DMS153 (cell line): Measurements from ENCODE around the gene AZI2.

Source experiments
- DNase-seq: peaks from one replicate; lab custom pipeline; 2025; lab: John Stamatoyannopoulos, UW

AZI2 gene

DNA sequence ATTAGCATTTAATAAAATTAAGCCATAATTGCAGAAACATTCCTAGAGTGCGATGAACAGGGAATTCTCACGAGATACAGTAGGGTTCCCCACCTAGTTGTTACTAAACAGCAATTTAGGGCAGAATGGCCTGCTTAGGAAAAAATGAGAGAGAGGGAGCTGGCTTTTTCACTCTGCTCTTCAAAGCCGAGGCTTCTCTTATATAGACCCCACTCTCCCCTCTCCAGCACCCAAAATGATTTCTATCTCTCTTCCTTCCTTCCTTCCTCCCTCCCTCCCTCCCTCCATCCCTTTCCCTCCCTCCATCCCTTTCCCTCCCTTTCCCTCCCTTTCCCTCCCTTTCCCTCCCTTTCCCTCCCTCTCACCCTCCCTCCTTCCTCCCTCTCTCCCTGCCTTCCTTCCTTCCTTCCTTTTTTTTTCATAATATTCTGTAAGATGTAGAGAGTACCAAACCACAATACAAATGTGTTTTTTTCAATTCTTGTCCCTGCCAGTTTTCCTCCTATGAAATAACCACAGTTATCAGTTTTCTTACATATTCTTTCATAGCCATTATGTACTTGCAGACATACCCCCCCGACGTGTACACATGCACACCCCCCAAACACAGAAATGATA, 48.2 kb downstream of the AZI2 start:
- no peak for DNase-seq

DNA sequence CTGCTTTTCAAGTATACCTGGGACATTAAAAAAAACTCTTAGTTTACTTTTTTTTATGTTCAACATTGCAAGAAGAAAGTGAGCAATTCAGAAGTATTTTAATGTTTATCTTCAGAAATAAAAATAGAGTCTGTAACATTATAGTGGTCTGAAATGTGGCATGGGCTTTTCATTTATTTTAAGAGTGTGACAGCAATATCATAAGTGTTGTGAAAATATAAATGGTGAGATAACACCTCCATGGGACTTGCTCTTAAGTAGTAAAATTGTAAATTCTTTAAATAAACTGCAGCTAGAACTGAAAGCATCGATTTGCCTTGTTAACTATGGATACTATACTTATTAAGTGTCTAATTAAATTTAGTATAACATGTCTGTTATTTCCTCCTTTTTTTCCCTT, 48.9 kb downstream of the AZI2 start:
- DNase-seq: no peak

- DNase-seq: no peak
These were observed 52.6 kb downstream of the AZI2 start for GRCh38 chr3:28295898-28296490.

GRCh38 chr3:28294667-28295413, 53.8 kb downstream of the AZI2 start:
- no peak for DNase-seq

- DNase-seq: no peak
These were observed 56.0 kb downstream of the AZI2 start for GRCh38 chr3:28292622-28293021.

GRCh38 chr3:28291577-28291976, 57.0 kb downstream of the AZI2 start:
- DNase-seq: no peak

DNA sequence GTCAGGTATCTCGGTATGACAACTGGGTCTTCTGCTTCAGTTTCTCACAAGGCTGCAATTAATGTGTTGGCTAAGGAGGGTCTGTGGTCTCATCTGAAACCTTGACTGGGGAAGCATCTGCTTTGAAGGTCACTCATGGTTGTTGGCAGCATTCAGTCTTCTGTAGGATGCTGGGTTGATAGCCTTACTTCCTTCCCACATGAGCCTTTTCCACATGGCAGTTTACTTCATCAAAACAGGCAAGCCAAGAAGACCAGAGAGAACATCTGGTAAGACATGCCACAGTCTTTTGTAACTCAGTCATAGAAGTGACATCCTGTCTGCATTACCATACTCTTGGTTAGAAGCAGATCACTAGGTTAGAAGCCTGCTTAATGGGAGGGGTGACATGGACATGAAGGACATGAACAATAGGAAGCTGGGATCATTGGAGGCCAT, 57.7 kb downstream of the AZI2 start:
- DNase-seq: no peak

GRCh38 chr3:28287046-28287445, 61.6 kb downstream of the AZI2 start:
- no peak for DNase-seq

- peak; percentile 4 for DNase-seq
These were observed 62.0 kb downstream of the AZI2 start for GRCh38 chr3:28286595-28286994.

- no peak for DNase-seq
These were observed 67.8 kb downstream of the AZI2 start for GRCh38 chr3:28280781-28281180.

- no peak for DNase-seq
These were observed 68.9 kb downstream of the AZI2 start for GRCh38 chr3:28279770-28280169.

GRCh38 chr3:28278918-28279317, 69.7 kb downstream of the AZI2 start:
- DNase-seq: no peak

DNA sequence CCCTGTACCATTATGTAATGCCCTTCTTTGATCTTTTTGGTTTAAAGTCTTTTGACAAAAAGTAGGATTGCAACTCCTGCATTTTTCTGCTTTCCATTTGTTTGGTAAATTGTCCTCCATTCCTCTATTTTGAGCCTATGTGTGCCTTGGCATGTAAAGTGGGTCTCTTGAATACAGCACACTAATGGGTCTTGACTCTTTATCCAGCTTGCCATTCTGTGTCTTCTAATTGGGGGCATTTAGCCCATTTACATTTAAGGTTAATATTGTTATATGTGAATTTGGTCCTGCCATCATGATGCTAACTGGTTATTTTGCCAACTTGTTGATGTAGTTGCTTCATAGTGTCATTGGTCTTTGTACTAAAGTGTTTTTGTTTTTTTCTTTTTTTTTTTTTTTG, 74.8 kb downstream of the AZI2 start:
- DNase-seq: no peak
